Kidney epithelial cell (primary cell): ENCODE data around the gene SPAG7. TPM values are rescaled to one million over a fixed set of nuclear protein-coding genes. Genes with fewer than 3 reads are reported as not detected.
A peak's percentile ranks its signal among the peaks of the same experiment; 100 is the strongest.

Source experiments
- DNase-seq: peaks from one replicate; pipeline ENCODE4 v3.0.0-alpha.2; 2010; ENCODE audit warnings: low read depth
- H3K27me3 ChIP-seq: 2 replicates; pipeline ENCODE4 v1.6.0; 2011; ENCODE audit warnings: low read length; ENCODE audit not compliant: control insufficient read depth, insufficient read depth
- H3K36me3 ChIP-seq: 2 replicates; pipeline ENCODE4 v1.5.1; 2011; ENCODE audit warnings: low read length; ENCODE audit not compliant: control insufficient read depth, insufficient read depth
- H3K4me3 ChIP-seq: 2 replicates; pipeline ENCODE4 v1.5.1; 2011; ENCODE audit warnings: low read depth, mild to moderate bottlenecking, control low read depth, low read length
- total RNA-seq: library from RNA; depleted of rRNA; stranded (reverse); fragments of >200 nt; gene quantifications from 2 replicates; pipeline ENCODE4 v1.2.3, GENCODE V29; 2015
- TF ChIP-seq, protein P1 (sequence below): IDR thresholded peaks from 2 replicates; pipeline ENCODE4 v1.5.1; 2011; ENCODE audit warnings: mild to moderate bottlenecking, moderate library complexity, low read length, control low read depth, inconsistent platforms; ENCODE audit not compliant: insufficient read depth, poor library complexity, severe bottlenecking

Gene SPAG7
- total RNA-seq, 1 donor from 2014 or later: 88.7 TPM

DNA sequence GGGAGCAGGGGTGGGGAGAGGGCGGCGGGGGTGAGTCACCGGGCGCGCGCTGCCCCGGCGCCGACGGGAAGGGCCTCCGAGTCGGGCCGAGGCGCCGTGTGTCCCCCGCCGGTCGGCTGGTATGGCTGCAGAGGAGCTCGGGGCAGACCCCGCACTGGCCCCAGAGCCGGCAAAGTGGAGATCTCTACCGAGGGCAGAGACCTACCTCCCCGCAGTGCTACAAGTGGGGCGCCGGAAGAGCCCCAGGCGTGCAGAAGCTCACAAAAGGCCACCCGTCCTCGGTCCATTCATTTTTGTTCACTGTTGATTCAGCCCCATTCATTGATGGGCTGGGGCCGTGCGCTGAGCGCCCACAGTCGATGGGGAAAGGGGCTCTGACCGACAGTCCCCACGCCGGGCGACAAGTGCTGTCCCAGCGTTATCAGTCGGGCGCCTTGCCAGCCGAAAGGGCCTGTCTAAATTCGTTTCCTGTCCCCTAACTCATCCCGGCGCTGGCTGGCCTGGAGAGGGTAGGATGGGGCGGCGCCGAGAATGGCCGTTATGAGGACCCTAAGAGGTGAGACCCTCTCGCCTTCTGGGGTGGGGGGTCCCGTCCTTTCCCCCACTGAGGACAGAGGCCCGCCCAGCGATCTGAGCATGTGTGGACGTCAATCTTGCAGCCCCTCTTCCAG, 17.4 kb downstream of the SPAG7 start:
- DNase-seq: no peak
- no peaks in the 10 kb centered on the region for H3K36me3 ChIP-seq
- H3K4me3 ChIP-seq: peak overlapping the region; percentile 34
- no peaks in the 10 kb centered on the region for H3K27me3 ChIP-seq
- TF ChIP-seq, protein P1, sequence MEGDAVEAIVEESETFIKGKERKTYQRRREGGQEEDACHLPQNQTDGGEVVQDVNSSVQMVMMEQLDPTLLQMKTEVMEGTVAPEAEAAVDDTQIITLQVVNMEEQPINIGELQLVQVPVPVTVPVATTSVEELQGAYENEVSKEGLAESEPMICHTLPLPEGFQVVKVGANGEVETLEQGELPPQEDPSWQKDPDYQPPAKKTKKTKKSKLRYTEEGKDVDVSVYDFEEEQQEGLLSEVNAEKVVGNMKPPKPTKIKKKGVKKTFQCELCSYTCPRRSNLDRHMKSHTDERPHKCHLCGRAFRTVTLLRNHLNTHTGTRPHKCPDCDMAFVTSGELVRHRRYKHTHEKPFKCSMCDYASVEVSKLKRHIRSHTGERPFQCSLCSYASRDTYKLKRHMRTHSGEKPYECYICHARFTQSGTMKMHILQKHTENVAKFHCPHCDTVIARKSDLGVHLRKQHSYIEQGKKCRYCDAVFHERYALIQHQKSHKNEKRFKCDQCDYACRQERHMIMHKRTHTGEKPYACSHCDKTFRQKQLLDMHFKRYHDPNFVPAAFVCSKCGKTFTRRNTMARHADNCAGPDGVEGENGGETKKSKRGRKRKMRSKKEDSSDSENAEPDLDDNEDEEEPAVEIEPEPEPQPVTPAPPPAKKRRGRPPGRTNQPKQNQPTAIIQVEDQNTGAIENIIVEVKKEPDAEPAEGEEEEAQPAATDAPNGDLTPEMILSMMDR: no peak

DNA sequence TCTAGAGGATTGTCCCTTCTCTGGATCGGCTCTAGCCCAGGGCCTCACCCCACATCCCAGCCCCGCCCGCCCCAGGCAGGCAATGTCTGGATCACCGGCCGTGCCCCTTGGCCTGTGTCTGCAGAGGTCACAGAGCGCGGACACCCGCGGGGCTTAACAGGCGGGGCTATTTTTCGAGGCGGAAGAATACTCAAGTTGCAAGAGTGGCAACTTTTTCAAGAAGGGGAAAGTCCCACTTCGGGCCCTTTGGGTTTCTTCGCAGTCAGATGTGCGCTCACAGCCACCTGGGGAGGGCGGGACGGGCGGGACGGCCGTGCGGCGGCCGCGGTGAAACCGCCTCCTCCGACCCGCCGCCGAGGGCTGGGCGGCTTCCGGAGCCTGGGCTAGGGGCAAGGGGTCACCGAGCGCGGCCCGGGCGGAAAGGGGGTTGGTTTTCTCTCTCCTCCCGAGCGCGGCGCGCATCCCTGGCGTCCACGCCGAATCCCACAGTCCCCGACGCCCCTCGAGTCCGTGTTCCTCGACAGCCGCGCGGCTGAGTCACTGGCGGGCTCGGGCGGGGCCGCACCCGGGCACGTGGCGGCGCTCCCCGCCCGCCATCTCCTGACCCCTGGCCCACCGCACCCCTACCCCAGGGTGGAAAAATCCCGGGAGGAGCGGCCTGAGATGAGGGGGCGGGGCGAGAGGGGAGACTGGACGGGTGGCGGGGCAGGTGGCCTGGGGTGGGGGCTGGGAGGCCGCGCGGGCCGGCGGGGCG, 18.1 kb downstream of the SPAG7 start:
- H3K4me3 ChIP-seq: peak overlapping the region; percentile 91
- no peaks in the 10 kb centered on the region for H3K27me3 ChIP-seq
- no peak for DNase-seq
- peaks cover under 1% of the 10 kb centered on the region for H3K36me3 ChIP-seq
- TF ChIP-seq, protein P1: no peak

DNA sequence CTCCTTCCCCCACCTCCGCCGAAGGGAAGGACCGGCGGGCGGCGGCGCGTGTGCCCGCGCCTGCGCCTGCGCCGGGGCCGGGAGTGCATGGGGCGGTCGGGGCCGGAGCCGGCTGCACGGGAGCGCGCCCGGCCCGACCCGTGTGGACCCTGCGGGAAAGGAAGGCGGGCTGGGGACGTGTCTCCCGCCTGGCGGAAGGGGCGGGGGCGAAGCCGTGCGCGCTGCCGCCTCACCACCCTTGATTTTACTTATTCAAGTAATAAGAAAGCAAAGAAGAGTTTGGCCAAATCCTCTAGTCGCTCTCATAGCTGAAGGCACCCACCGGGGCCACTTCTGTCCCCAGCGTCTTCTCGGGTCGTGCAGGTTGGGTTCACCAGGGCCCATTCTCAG, 18.7 kb downstream of the SPAG7 start:
- H3K27me3 ChIP-seq: no peaks in the 10 kb centered on the region
- DNase-seq: no peak
- TF ChIP-seq, protein P1: no peak
- H3K36me3 ChIP-seq: peaks cover 1% of the 10 kb centered on the region
- peak overlapping the region; percentile 91 for H3K4me3 ChIP-seq

DNA sequence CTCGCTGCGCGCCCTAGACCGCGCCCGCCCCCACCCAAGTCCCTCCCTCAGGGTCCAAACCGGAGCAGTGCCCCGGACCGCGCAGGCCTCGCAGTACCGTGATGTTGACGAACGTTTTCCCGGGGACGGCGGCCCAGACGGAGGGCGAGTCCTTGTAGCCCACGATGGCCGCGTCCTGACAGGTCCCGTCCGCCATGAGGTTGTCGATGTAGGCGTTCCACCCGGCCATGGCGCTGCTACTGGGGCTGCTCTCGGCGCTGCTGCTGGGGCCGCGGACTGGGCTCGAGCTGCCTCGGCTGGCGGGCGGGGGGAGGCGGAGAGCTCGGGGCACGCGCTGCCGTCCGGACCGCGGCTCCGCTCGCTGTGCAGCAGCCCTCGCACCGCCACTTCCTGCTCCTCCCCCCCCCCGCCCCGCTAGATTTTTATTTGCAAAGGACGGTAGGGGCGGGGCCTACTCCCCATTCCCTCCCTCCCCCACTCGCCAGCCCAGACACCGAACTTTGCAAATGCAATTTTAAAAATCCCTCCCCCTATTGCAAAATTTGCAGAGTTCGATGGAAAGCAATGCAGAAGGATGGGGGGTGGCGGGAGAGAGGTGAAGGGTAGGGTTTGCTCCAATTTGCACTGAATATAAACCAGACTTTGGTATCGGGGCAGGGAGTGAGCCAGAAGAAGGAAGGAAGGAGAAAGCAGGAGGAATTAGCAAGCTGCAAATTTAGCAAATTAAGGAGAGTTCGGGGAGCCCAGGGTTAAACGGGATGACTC, 19.3 kb downstream of the SPAG7 start, which contains the start of gene PFN1:
PFN1 (minus strand) TSS at position 365 of the 765 bp plus-strand sequence; CDS start at position 229, 136 bp downstream.
- TF ChIP-seq, protein P1: no peak
- H3K4me3 ChIP-seq: peak within 1 kb of the TSS; percentile 91
- H3K27me3 ChIP-seq: no peaks in the 10 kb centered on the region
- peaks cover 1% of the 10 kb centered on the region for H3K36me3 ChIP-seq
- DNase-seq: no peak

DNA sequence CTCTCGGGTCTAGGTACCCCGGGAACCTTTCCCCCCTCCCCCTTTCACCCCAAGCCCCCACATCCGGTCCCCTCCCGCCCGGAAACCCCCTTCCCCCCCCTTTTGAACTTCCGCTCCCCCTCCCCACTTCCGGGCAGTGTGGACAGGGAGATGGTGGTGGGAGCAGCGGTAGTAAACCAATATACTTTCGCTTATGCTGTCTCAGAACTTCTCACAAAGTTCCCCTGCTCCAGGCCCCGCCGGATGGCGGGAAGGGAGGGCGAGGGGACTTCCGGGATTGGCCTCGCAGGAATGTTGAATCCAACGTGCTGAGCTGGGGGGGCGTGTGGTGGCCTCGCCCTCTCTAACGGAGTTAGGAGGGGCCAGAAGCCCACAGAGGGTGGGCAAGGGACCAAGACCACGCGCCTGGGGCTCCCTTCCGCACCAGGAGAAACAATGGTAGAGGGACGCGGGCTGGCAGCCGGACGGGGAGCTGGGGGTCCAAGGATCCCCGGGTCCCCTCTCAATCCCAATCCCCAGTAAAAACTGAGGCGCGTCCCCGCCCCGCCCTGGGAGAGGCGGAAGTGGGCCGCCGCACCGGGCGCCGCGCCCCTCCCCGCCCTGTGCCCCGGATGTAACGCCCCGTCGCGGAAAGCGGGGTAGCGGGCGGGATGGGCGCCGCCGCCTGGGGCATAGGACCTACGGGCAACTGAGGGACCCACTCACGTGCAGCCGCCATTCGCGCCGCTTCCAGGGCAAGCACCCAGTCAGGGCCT, 20.0 kb downstream of the SPAG7 start:
- Histone ChIP-seq H3K27me3 (no peaks in the 10 kb centered on the region), H3K4me3 (peak overlapping the region; percentile 91), H3K36me3 (peaks cover 1% of the 10 kb centered on the region)
- TF ChIP-seq, protein P1: no peak
- DNase-seq: no peak
